IPS DF 19.7 (cell line): ENCODE data around the gene SRRM2.

ENCODE experiments used
- DNase-seq: peaks from one replicate; pipeline ENCODE4 v3.0.0-alpha.2; 2013; ENCODE audit warnings: low read depth, low spot score

The SRRM2 gene

DNA sequence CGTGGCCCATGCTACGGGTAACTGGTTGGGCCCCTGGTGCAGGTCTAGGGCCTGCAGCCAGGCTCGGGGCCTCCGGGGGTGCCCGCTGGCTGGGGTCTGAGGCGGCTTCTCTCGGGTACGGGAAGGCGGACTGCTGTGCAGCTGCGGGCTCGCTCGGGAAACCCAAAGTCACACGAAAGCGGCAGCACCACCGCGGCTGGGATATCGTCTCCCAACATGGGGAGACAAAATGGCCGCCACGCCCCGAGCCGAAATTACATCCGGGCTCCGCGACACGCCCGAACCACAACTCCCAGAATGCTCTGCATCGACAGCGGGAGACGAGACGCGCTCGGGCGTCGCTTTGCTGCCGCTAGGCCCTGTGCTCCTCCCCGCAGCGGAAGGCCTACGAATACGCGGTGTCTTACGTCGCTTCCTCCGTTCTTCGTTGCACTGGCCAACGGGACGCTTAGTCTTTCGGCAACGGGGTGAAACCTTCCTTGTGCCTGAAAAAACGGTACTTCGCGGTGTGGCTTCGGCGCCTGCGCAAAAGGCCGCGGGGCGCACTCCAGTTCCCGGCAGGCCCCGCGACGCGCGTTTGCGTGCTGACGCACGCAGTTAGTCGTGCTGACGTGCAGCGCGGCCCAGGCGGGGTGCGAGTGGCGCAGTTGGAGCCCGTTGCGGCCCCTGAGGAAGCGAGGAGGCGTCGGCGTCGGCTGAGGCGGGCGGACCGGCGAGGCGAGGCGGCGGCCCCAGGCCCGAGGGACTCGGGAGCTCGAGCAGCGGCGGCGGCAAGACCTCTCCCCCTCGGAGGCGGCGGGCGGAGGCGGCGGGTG lies at the start of gene SRRM2:
Gene SRRM2, plus strand, starts transcription at position 604 of the 815 bp plus-strand sequence. CDS start 3,727 bp downstream, outside the sequence.
- peak; percentile 70 for DNase-seq

DNA sequence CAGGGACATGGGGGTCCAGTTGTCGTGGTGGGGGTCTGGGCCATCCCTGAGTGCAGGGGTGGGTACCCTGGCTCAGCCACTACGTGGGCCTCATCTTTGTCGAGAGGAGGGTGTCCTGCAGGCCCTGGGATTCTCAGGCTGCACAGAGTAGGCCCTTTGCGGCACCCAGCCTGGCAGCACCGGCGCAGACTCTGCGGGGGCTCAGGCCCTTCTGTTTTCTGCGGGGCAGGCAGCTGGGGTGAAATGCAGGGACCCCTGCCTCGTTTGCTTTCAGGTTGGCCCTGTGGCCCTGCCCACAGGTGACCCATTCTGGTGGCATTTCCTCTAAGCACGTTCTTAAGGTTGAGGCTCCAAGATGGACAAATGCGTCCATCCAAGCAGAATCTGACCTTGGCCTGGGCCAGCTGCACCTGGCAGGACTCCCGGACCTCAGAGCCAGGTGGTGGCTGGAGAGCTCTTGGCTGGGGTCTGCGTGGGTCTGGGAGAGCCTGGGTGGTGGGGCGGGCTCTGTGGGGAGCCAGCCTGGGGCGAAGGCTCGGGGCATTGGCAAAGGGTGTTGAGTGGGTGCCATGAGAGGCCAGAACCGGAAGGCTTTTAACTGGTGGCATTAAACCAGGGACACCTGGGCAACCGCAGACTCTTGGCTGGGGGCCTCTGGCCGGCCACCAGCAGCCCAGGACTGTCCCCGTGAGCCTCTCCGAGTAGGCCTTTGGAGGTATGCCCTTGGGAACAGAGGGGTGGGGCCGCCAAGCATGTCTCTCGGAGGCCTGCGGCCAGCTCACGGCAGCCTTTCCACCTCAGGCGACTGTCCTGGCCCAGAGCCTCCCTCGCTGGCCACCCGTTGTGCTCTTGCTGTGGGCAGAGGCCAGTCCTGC lies 49.3 kb upstream of the SRRM2 start:
- no peak for DNase-seq

DNA sequence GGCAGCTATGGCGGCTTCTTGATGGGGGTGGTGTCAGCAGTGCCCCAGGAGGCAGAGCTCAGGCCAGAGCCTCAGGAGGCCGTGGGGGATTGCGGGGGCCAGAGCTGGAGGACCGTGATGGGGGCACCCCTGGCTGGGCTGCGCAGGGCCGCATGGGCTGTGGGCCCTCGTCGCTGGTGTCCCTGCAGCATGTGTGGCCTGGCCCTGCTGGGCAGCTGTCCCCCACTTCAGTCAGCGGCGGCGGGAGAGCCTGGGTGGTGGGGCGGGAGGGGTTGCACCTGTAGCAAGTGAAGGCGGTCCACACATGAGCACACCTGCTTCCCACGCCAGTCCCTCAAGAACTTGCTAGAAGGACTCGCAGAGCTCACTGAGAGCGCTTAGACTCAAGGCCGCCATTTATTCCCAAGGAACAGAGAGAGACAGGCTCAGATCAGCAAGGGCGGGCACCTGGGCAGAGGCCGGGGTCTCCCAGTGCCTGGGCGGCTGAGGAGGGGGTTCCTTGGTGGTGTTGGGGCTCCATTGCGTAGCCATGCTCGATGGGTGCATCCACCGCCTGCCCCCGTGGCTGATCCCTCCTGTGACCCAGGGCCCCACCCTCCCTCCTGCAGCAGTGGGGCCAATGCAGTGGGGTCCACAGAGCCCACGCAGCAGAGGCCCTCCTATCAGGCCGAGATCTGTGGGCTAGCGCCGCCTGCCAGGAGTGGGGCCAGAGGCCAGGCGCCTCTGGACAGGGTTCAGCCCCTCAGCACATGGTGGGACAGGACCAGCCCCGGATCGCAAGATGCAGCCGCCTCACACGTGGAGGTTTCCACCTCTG lies 48.1 kb upstream of the SRRM2 start:
- DNase-seq = no peak

GRCh38 chr16:2704983-2705275 lies 47.5 kb upstream of the SRRM2 start:
- DNase-seq = no peak

GRCh38 chr16:2705351-2705750 lies 47.1 kb upstream of the SRRM2 start:
- DNase-seq = no peak

- DNase-seq = no peak
Measured at GRCh38 chr16:2706085-2706484, 46.4 kb upstream of the SRRM2 start.

DNA sequence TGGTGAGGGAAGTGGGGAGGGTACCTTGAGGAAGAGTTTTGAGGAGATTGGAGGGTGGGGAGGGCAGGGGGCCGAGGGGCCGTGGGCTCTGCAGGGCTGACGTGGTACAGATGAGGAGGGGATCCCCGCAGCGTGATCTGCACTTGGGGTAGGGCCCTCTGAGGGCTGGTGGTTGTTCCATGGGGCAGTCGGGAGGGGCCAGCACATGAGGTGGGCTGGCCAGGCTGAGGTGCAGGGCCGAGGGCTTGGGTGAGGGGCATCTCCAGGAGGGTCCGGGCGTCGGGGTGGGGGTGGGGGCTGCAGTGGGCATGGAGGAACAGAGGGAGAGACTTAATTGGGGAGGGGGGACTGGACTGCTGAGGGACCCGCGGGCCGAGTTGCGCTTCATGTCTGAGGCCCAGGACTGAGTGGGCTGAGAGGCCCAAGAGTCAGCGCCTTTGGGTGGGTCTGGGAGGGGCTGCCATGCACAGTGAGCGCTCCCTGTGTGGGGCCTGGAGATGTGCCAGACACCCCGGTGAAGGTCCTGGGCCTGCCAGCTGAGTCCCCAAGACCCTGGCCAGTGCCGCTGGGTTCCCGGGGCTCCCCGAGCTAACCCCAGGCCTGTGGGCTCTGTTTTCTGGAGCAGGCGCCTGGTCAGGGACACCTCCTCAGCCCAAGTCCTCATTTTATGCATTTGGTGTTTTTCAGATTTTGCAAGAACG lies 45.7 kb upstream of the SRRM2 start:
- no peak for DNase-seq

DNA sequence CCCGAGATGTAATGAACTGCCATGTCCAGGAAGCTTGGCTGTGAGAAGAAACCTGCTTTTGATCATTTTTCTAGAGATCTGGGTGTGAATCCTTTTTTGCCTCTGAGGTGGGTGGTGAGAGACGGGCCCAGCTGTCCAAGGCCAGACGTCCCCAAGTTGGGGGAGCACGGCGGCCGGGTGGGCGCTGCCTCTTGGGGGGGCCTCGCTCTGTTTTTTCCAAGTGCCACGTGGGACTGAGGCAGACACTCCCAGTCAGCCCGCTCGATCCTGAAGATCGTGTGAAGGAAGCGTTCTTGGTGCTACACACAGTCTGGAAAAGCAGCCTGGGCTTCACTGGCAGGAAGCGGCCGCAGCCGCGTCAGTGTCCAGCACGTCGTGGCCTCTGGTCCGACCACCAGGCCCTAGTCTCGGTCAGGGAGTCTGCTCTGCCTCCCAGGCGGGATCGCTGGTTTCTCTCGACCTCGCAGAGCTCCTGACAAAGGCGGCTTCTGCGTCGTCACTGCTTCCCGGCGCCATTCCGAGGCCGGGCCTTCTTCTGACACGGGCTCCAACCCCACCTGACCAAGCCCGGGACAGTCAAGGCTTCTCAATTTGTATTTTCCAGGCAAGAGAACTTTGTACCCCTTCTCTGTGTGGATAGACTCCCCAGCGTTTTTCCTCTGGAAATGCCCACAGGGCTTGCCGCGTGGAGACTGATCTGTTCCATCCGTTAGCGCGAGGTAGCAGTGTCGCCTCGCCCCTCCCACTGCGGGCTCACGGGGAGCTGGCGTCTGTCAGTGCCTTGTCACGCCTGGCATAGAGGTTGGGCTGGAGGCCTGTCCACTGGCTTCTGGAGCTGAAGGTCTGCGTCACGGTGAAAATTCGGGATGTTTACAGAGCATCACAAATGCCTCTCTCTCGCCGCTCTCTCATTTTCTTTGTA lies 44.8 kb upstream of the SRRM2 start:
- no peak for DNase-seq

DNA sequence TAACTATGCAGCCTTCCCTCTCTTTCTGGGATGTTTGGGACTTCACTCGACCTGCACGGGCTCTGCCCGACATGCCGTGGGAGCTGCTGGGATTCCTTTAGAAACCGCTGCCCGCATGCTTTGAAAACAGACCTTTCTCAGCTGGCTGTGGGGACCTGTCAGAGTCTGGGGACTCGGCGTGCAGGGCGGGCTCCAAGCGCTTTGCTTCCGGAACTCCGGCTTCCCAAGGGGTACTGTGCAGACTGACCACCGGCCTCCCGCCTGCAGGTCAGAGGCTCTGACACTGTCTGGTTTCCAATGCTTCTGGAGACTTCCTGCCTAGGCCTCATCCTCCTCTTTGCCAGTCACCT lies 44.2 kb upstream of the SRRM2 start:
- DNase-seq = no peak

DNA sequence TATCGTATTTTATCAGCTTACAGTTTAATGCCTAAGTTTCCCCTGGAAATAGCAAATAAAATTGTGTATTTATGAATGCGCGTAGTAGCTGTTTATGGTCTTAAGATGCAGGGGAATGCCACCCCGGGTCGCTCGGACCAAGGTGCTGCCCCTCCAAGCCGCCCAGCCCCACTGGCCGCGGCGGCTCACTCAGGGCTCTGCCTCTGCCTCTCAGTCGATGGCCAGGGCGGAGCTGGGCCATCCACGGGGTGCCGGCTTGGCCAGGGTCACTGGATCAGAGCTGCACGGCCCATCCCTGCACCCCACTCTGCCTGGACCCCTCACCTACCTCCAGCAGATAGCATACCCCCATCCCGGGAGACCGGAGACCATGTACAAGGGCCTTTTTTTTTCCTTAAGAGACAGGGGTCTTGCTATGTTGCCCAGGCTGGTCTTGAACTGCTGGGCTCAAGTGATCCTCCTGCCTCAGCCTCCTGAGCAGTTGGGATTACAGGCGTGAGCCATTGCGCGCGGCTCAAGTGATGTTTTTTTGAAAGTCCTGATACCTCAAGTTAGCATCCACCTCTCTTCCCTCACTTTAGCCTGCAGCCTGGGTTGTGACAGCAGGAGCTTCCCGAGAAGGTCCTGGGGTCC lies 43.4 kb upstream of the SRRM2 start:
- no peak for DNase-seq

- no peak for DNase-seq
Measured at GRCh38 chr16:2709588-2709984, 42.9 kb upstream of the SRRM2 start.

DNA sequence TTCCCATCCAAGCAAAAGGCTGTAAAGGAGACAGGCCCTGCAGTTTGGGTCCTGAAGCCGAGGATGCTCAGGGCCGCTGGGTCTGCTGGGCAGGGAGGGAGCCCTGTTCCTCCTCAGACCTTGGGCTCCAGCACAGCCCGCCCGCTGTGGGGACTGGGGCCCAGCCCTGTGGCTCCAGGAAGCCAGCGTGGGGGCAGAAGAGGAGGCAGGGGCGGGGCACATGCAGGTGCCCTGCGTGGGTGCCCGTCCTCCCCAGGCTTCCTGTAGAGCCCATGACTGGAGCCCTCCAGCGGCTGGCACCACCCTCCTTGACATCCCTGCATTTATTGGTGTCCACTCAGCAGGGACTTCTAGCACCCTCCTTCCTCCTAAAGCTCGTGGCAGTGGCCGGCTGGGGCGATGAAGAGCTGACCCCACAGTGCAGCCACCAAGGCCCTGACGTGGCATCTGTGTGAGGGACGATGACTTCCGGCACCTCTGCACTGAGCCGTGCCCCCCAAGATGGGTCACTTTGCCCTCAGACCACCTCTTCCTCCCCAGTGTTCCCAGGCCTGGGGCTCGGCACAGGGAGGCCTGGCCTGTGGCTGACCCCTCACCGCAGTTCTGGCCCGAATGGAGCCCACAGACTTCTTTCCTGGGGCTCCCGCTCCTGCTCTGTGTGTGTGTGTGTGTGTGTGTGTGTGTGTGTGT lies 42.3 kb upstream of the SRRM2 start:
- no peak for DNase-seq

DNA sequence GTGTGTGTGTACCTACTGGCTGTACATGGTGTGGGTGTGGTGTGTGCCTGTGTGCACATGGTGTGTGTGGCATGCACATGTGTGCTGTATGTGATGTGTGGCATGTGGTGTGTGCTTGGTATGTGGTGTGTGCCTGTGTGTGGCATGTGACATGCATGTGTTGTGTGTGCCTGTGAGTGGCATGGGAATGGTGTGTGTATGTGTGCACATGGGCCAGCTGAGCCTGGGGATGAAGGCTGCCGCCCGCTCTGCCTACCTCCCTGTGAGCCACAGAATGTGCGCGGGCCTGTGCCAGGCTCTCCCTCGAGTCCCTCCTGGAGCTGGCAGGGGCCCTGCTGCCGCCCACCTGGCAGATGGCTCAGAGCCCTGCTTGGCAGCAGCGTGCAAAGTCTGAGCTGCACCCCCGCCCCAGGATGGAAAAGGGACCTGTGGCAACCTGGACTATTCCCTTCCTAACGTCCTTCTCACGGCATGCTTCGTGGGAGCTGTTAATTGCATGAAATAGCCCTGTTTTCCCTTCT lies 41.7 kb upstream of the SRRM2 start:
- DNase-seq = no peak

- DNase-seq = no peak
Measured at GRCh38 chr16:2711370-2712062, 40.9 kb upstream of the SRRM2 start.

DNA sequence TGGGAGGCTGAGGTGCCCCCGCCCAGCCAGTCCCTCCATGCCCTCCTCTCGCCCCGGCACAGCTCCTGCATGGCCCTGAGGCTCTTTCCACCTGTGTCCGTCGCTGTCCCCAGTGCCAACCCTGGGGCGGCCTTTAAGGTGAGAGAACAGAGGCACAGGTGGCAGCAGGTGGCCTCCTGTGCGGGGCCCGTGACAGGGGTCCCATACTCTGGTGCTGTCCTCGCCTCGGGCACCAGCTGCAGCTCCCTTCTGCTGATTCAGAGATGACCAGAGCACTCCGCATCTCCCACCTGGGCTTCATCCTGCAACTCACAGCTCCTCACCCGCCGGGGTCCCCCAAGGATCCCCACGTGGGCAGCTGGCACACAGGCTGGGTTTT lies 40.4 kb upstream of the SRRM2 start:
- no peak for DNase-seq

GRCh38 chr16:2712546-2712945 lies 39.9 kb upstream of the SRRM2 start:
- no peak for DNase-seq

DNA sequence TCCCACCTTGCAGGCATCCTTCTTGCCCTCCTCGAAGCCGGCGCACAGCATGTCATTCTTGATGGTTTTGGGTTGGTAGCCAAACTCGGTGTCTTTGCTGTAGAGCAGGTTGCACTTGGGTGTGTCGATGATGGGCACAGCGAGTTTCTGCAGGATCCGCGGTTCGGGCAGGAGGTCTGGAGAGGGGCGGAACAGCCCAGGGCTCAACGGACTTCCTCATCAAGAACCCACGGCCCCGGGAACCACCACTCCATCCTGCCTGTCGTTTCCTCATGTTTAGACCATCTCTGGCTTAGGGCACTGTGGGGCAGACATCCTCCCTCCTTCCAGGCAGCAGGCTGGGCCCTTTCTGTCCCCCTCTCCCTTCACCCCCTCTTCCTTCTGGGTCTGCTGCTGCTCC lies 38.9 kb upstream of the SRRM2 start:
- no peak for DNase-seq

- DNase-seq = no peak
Measured at GRCh38 chr16:2713985-2714774, 38.3 kb upstream of the SRRM2 start.
